HCT116 (cell line): Measurements from ENCODE around the gene PRR20B.

Source experiments
- CTCF ChIP-seq, 3 experiments: fragments of 200-600 bp in 1 of 3; sonication (generic) in 1 of 3; IDR thresholded peaks in 2 of 3; conservative IDR thresholded peaks in 1 of 3; 2 replicates each; pipeline ENCODE4 v1.5.1; 2012 to 2017; ENCODE audit warnings: low read depth in 2 of 3, low read length in 2 of 3, antibody characterized with exemption in 1 of 3, borderline replicate concordance in 1 of 3, control low read depth in 1 of 3, mild to moderate bottlenecking in 1 of 3, mixed read lengths in 1 of 3, mixed run types in 1 of 3, moderate library complexity in 1 of 3; ENCODE audit not compliant: insufficient read depth in 1 of 3
- POLR2A ChIP-seq: IDR thresholded peaks from 2 replicates; pipeline ENCODE4 v1.7.0; 2011; ENCODE audit warnings: borderline replicate concordance; ENCODE audit not compliant: insufficient read depth, insufficient read length; ENCODE audit errors: extremely low read depth
- POLR2AphosphoS5 ChIP-seq: IDR thresholded peaks from 2 replicates; pipeline ENCODE4 v1.6.1; 2011; ENCODE audit warnings: mild to moderate bottlenecking, low read depth, low read length, moderate library complexity

GRCh38 chr13:57191667-57192066, 44.4 kb downstream of the PRR20B start:
- TF ChIP-seq CTCF (IDR thresholded peaks at IDR 0.05 in 2 of 3, conservative IDR thresholded peaks at IDR 0.05 in 1 of 3; ENCODE audit: borderline replicate concordance in 1 of 3, insufficient read depth in 1 of 3, low read depth in 2 of 3, low read length in 2 of 3) (no peak), POLR2A (no peak), POLR2AphosphoS5 (no peak)
